Measurements from ENCODE around the gene SLC30A1. TPM values are rescaled to one million over a fixed set of nuclear protein-coding genes. Genes with fewer than 3 reads are reported as not detected.

SLC30A1 gene
- total and polyA plus RNA-seq, 2 of the 8 experiments (the other 6 are each of a cell fraction or from before 2014, with no cell fraction given) = 4.5 to 14.0 TPM

- no peak for TF ChIP-seq SUZ12 (IDR thresholded peaks at IDR 0.05; ENCODE audit: low read length)
- TF ChIP-seq RFX5 (IDR thresholded peaks at IDR 0.05; ENCODE audit: borderline replicate concordance, low read depth, low read length) = no peak
These were observed 50.0 kb downstream of the SLC30A1 start (continued) for GRCh38 chr1:211529011-211529410.
